DMS53 treated with DMSO at 0.1 percent for 48 hours (cell line): ENCODE measurements around the gene ASAH2B.
"Not testable (repeated sequence)": the region's sequence is repeated elsewhere in the genome, so short reads cannot be mapped to it uniquely, and the experiment has no call there.

Source experiments
- DNase-seq: peaks from one replicate; lab custom pipeline; 2025; ENCODE audit not compliant: unreplicated experiment; lab: John Stamatoyannopoulos, UW

Gene ASAH2B

GRCh38 chr10:50739618-50740292, at the start of gene ASAH2B:
ASAH2B (plus strand) TSS chr10:50739936; CDS start chr10:50745131, 5,195 bp downstream.
- DNase-seq: peak; percentile 75

GRCh38 chr10:50697819-50698218, 41.9 kb upstream of the ASAH2B start:
- DNase-seq: not testable (repeated sequence)

- DNase-seq: not testable (repeated sequence)
These were observed 37.8 kb upstream of the ASAH2B start for GRCh38 chr10:50701947-50702346.

GRCh38 chr10:50702997-50703396, 36.7 kb upstream of the ASAH2B start:
- not testable (repeated sequence) for DNase-seq

- DNase-seq: not testable (repeated sequence)
These were observed 35.2 kb upstream of the ASAH2B start for GRCh38 chr10:50704436-50705079.

GRCh38 chr10:50706006-50706405, 33.7 kb upstream of the ASAH2B start:
- not testable (repeated sequence) for DNase-seq

- not testable (repeated sequence) for DNase-seq
These were observed 29.5 kb upstream of the ASAH2B start for GRCh38 chr10:50710241-50710640.

GRCh38 chr10:50723812-50724211, 15.9 kb upstream of the ASAH2B start:
- DNase-seq: not testable (repeated sequence)

GRCh38 chr10:50728112-50728511, 11.6 kb upstream of the ASAH2B start:
- not testable (repeated sequence) for DNase-seq

- not testable (repeated sequence) for DNase-seq
These were observed 634 bp upstream of the ASAH2B start for GRCh38 chr10:50738987-50739617.

GRCh38 chr10:50740293-50740648, 535 bp downstream of the ASAH2B start:
- peak; percentile 54 for DNase-seq

GRCh38 chr10:50742820-50743219, 3.1 kb downstream of the ASAH2B start:
- not testable (repeated sequence) for DNase-seq

GRCh38 chr10:50766774-50767513, 27.2 kb downstream of the ASAH2B start:
- DNase-seq: not testable (repeated sequence)

- DNase-seq: not testable (repeated sequence)
These were observed 32.3 kb downstream of the ASAH2B start for GRCh38 chr10:50772042-50772441.

GRCh38 chr10:50774868-50775267, 35.1 kb downstream of the ASAH2B start:
- DNase-seq: not testable (repeated sequence)

GRCh38 chr10:50780036-50780435, 40.3 kb downstream of the ASAH2B start:
- not testable (repeated sequence) for DNase-seq

GRCh38 chr10:50782017-50782416, 42.3 kb downstream of the ASAH2B start:
- not testable (repeated sequence) for DNase-seq

GRCh38 chr10:50787962-50788361, 48.2 kb downstream of the ASAH2B start:
- not testable (repeated sequence) for DNase-seq

- DNase-seq: peak; percentile 54
These were observed 49.5 kb downstream of the ASAH2B start for GRCh38 chr10:50788951-50789945.

- DNase-seq: no peak
These were observed 54.8 kb downstream of the ASAH2B start for GRCh38 chr10:50794490-50794889.
